Adrenal gland (tissue), 12 donors: ENCODE results near the gene PLA2R1. TPM values are rescaled to one million over a fixed set of nuclear protein-coding genes. Genes with fewer than 3 reads are reported as not detected.

Source experiments
- DNase-seq, 7 donors: peaks; one replicate each; pipeline ENCODE4 v3.0.0-alpha.2; 2019 to 2020
- H3K27ac ChIP-seq, 5 donors: fragments of 200-600 bp; sonication (generic) in 4 of 5; 1 replicate in 3 of 5; 2 replicates in 2 of 5; pipeline versions ENCODE4 v1.5.1 to v1.8.0; 2016 to 2020; ENCODE audit warnings: mild to moderate bottlenecking in 1 of 5
- H3K27me3 ChIP-seq: fragments of 200-600 bp; 2 replicates; pipeline ENCODE4 v1.8.0; 2021
- H3K36me3 ChIP-seq, 2 donors: fragments of 200-600 bp; replicated peaks in 1 of 2; 1 replicate in 1 of 2; 2 replicates in 1 of 2; pipeline versions ENCODE4 v1.5.1 to v1.8.0; 2018 to 2022
- H3K4me1 ChIP-seq, 2 donors: fragments of 200-600 bp; replicated peaks in 1 of 2; 1 replicate in 1 of 2; 2 replicates in 1 of 2; pipeline versions ENCODE4 v1.5.1 to v1.8.0; 2018 to 2021
- H3K4me3 ChIP-seq, 4 donors: fragments of 200-600 bp; sonication (generic) in 3 of 4; one replicate each; pipeline ENCODE4 v1.5.1; 2016 to 2018
- H3K9me3 ChIP-seq, 3 donors: fragments of 200-600 bp; sonication (generic) in 1 of 3; replicated peaks in 1 of 3; 1 replicate in 2 of 3; 2 replicates in 1 of 3; pipeline versions ENCODE4 v1.5.1 to v1.8.0; 2016 to 2021
- CTCF ChIP-seq, 6 experiments: fragments of 450-650 bp in 4 of 6; fragments of 200-600 bp in 2 of 6; sonication (generic) in 1 of 6; IDR thresholded peaks; 1 replicate in 5 of 6; 2 replicates in 1 of 6; pipeline versions ENCODE4 v1.5.1 to v1.8.0; 2016 to 2021; ENCODE audit warnings: antibody characterized with exemption in 6 of 6, mild to moderate bottlenecking in 2 of 6, moderate library complexity in 1 of 6
- POLR2A ChIP-seq, 2 donors: fragments of 450-650 bp; IDR thresholded peaks; one replicate each; pipeline ENCODE4 v1.6.1; 2017; ENCODE audit warnings: antibody characterized with exemption in 2 of 2, mild to moderate bottlenecking in 2 of 2, moderate library complexity in 1 of 2
- WGBS, 4 donors: extraction: QIAGEN DNeasy Blood & Tissue Kit in 2 of 4; methylation state at CpG; one replicate each; pipeline versions ENCODE4 v1.1.5 to v1.1.7; 2013 to 2017; 5-methylcytosine and 5-hydroxymethylcytosine counted together
- intact Hi-C, 2 donors: fragments of 100-400 bp; cut with DNase I; formaldehyde crosslinking; loops; one replicate each; pipeline versions ENCODE4 v1.14.1 to v1.15.0; 2022 to 2023
- polyA plus RNA-seq, 3 donors: library from polyadenylated mRNA; stranded (reverse); fragments of 200-250 nt in 2 of 3; fragments of 350-450 nt in 1 of 3; fragmentation: Illumina TruSeq in 1 of 3; extraction: RNeasy Lipid Tissue Mini Kit (QIAGEN cat#74804) in 1 of 3; gene quantifications; one replicate each; pipeline ENCODE4 v1.2.3, GENCODE V29; 2013 to 2014
- total RNA-seq, 9 donors: library from RNA; depleted of rRNA in 4 of 9; stranded (reverse); fragments of >200 nt in 4 of 9; fragments of 120-200 nt in 1 of 9; fragmentation: NEBNext Ultra II Directional in 1 of 9; extraction: Animal tissue kit (Norgen Biotek cat#: 25700) in 1 of 9; gene quantifications; one replicate each; pipeline versions ENCODE4 v1.1.0 to v1.2.4, GENCODE V29; 2013 to 2023
- donor health status: healthy with polysubstance abuse.
- donor health status: Bipolar disorder and iron deficiency.
- donor health status: DM: yes; HTN: yes; CAD: no.
- donor health status: DM: no; HTN: no; CAD: no.
- donor health status: DM: no; HTN: no; CAD: no.
- donor health status: DM: yes; HTN: yes; CAD: no.

Gene PLA2R1
- total and polyA plus RNA-seq, 12 donors, result 2.9 to 11.6 (median 7.1) TPM

DNA sequence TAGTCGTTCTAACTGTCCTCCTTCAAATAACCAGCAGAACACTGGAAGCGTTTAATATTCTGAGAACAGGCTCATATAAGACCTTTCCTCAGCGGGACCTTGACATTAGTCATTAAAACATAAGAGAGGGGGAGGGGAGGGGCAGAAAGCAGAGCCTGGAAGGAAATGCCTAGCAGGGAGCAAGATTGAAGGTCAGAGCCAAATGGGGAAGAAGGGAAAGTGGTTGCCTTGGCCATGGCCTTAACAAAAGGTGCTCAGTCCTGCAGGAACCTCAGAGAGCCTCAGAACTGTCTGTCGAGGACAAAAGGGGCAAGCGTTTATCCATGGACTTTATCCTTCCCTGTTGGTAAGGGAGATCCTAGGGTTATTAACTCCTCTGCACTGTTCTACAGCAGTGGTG is 856 bp upstream of the PLA2R1 start:
- Histone ChIP-seq H3K27me3 (no peaks in the 10 kb centered on the region), H3K36me3 (no peaks in the 10 kb centered on the region), H3K27ac (peak overlapping the region in 2 of 5 donors; percentile 8 to 75), H3K9me3 (no peaks in the 10 kb centered on the region), H3K4me1 (peaks cover 9 to 14% of the 10 kb centered on the region in 2 donors), H3K4me3 (peak overlapping the region in 1 of 4 donors; percentile 90)
- WGBS, 4 donors, result 28 to 40% (median 31%) methylated on average over 5 of the region's 5 CpGs
- intact Hi-C loops, result no loop called here
- no peak for TF ChIP-seq CTCF (IDR thresholded peaks at IDR 0.05)
- no peak for TF ChIP-seq POLR2A (IDR thresholded peaks at IDR 0.05)
- peak in 2 of 7 donors; percentile 14 to 20 for DNase-seq

- intact Hi-C loops, result no loop called here
- Histone ChIP-seq H3K4me1 (peaks cover 9 to 14% of the 10 kb centered on the region in 2 donors), H3K27me3 (no peaks in the 10 kb centered on the region), H3K36me3 (no peaks in the 10 kb centered on the region), H3K27ac (peak overlapping the region in 1 of 5 donors; percentile 75), H3K9me3 (no peaks in the 10 kb centered on the region), H3K4me3 (peak overlapping the region; percentile 50 to 90 (median 65))
- no peak for TF ChIP-seq CTCF (IDR thresholded peaks at IDR 0.05)
- no peak for TF ChIP-seq POLR2A (IDR thresholded peaks at IDR 0.05)
- 3 to 8% (median 7%) methylated on average over 8 to 27 of the region's 27 CpGs for WGBS, 4 donors
- DNase-seq, result peak in 3 of 7 donors; percentile 10 to 29 (median 24)
Observed at GRCh38 chr2:160061944-160062291, 497 bp downstream of the PLA2R1 start.

DNA sequence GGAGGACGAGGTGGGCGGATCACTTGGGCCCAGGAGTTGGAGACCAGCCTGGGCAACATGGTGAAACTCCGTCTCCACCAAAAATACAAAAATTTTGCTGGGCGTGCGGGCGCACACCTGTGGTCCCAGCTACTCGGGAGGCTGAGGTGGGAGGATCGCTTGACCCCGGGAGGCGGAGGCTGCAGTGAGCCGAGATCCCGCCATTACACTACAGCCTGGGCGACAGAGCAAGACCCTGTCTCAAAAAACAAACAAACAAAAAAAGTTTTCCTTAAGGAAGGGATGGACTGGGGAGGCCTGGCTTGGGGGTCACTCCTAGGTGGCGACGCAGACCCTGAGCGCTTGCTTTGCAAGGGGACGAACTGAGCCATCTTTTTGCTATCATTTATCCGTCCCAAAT is 882 bp downstream of the PLA2R1 start:
- DNase-seq, result no peak
- Histone ChIP-seq H3K27ac (no peak overlapping the region), H3K36me3 (no peaks in the 10 kb centered on the region), H3K9me3 (no peaks in the 10 kb centered on the region), H3K27me3 (no peaks in the 10 kb centered on the region), H3K4me3 (peak overlapping the region in 3 of 4 donors; percentile 50 to 90 (median 76)), H3K4me1 (peaks cover 9 to 14% of the 10 kb centered on the region in 2 donors)
- intact Hi-C loops, result no loop called here
- 69 to 79% (median 76%) methylated on average over 13 to 18 of the region's 18 CpGs for WGBS, 4 donors
- TF ChIP-seq POLR2A (IDR thresholded peaks at IDR 0.05) (no peak), CTCF (IDR thresholded peaks at IDR 0.05) (no peak)

DNA sequence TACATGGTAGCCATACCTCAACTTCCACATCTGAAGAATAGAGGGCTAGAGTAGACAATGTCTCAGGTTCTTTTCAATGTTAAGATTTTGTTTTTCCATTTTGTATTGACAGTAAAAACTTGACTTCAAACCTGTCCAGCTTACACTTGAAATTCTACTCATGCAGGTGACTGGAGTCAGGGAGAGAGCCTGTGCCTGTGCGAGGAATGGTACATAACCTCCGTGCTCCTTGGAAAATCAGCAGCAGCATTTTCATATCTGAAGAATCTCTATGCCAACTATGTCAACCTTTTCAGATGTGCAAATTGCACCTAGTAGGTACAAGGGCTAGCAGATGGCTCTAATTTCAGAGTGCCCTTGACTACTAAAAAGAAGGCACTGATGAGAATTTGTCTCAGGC is 2.1 kb downstream of the PLA2R1 start:
- intact Hi-C loops, result no loop called here
- Histone ChIP-seq H3K36me3 (no peaks in the 10 kb centered on the region), H3K4me1 (peaks cover 9 to 14% of the 10 kb centered on the region in 2 donors), H3K4me3 (no peak overlapping the region), H3K27ac (no peak overlapping the region), H3K27me3 (no peaks in the 10 kb centered on the region), H3K9me3 (no peaks in the 10 kb centered on the region)
- WGBS, 4 donors, result 95 to 100% (median 98%) methylated on average over 2 of the region's 2 CpGs
- no peak for DNase-seq
- no peak for TF ChIP-seq POLR2A (IDR thresholded peaks at IDR 0.05)
- TF ChIP-seq CTCF (IDR thresholded peaks at IDR 0.05), result no peak
